Measurements from ENCODE around the gene FOLH1. TPM values are rescaled to one million over a fixed set of nuclear protein-coding genes. Genes with fewer than 3 reads are reported as not detected.
"Not testable (repeated sequence)": the region's sequence is repeated elsewhere in the genome, so short reads cannot be mapped to it uniquely, and the experiment has no call there.

The FOLH1 gene
- total RNA-seq, 1 donor from 2014 or later, result not detected

DNA sequence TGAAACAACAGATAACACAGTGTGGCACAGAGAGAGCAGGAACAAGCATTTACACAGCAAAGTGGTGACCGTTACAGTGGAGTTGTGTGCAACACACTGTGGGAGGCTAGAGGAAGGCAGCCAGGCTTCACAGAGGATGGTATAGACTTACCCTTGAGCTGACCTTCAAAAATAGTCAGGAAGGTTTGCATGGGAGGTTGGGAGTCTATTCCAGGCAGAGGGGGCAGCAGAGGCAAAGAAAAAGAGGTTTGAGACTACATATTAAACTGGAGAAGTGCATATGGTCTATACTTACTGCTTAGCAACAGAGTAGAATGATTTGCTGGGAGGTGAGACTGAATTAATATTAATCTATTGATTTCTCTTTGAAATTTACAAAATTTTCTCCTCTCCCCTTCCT is 22.1 kb upstream of the FOLH1 start:
- H3K9me3 Mint-ChIP-seq (ENCODE audit: low read depth); DNase-seq (ENCODE audit: low spot score, unreplicated experiment); H3K27ac Mint-ChIP-seq; H3K4me1 Mint-ChIP-seq (ENCODE audit: low read depth); H3K36me3 Mint-ChIP-seq (ENCODE audit: insufficient read depth); H3K4me3 Mint-ChIP-seq (ENCODE audit: low read depth); H3K27me3 Mint-ChIP-seq: not testable (repeated sequence)
- TF ChIP-seq, protein P1, sequence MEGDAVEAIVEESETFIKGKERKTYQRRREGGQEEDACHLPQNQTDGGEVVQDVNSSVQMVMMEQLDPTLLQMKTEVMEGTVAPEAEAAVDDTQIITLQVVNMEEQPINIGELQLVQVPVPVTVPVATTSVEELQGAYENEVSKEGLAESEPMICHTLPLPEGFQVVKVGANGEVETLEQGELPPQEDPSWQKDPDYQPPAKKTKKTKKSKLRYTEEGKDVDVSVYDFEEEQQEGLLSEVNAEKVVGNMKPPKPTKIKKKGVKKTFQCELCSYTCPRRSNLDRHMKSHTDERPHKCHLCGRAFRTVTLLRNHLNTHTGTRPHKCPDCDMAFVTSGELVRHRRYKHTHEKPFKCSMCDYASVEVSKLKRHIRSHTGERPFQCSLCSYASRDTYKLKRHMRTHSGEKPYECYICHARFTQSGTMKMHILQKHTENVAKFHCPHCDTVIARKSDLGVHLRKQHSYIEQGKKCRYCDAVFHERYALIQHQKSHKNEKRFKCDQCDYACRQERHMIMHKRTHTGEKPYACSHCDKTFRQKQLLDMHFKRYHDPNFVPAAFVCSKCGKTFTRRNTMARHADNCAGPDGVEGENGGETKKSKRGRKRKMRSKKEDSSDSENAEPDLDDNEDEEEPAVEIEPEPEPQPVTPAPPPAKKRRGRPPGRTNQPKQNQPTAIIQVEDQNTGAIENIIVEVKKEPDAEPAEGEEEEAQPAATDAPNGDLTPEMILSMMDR (IDR thresholded peaks at IDR 0.05; ENCODE audit: unreplicated experiment), result peak; percentile 41

DNA sequence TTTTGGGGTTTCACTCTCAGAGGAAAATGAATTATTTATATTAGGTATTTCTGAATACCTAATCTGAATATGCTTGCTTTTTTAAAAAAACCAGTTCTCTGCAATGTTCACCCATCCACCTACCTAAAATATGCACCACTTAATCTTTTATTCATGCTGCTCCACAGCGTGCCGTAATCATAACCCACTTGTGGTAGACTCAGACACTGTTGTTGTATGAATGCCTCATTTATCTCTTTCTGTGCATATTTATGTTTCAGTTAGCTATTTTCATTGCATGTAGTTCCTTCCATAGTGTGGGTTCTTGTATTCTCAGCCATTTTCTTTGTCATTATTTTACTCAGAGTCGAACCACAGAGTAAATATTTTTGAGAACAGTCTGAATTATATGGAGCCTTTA is 21.6 kb upstream of the FOLH1 start:
- not testable (repeated sequence) for H3K27ac Mint-ChIP-seq; H3K27me3 Mint-ChIP-seq; DNase-seq (ENCODE audit: low spot score, unreplicated experiment); H3K4me1 Mint-ChIP-seq (ENCODE audit: low read depth); H3K36me3 Mint-ChIP-seq (ENCODE audit: insufficient read depth); H3K4me3 Mint-ChIP-seq (ENCODE audit: low read depth); H3K9me3 Mint-ChIP-seq (ENCODE audit: low read depth)

DNA sequence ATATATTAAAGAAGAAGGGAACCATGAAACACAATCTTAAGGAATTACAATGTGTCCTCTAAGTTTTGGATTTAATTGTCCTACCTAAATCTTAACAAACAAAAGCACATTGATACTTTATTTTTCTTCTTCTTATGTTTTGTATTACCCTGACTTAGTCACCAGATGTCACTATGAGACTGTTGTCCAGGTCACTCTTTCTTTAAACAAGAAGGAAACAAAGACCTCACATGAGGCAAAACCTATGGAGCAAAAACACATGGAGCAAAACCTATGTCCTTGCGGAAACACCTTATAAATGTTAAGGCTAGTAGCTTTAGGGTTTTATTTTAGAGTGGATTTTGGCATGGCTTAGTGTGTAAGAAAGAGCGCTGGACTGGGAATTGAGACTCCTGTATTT is 20.7 kb upstream of the FOLH1 start:
- not testable (repeated sequence) for H3K9me3 Mint-ChIP-seq (ENCODE audit: low read depth); H3K27ac Mint-ChIP-seq; H3K27me3 Mint-ChIP-seq

DNA sequence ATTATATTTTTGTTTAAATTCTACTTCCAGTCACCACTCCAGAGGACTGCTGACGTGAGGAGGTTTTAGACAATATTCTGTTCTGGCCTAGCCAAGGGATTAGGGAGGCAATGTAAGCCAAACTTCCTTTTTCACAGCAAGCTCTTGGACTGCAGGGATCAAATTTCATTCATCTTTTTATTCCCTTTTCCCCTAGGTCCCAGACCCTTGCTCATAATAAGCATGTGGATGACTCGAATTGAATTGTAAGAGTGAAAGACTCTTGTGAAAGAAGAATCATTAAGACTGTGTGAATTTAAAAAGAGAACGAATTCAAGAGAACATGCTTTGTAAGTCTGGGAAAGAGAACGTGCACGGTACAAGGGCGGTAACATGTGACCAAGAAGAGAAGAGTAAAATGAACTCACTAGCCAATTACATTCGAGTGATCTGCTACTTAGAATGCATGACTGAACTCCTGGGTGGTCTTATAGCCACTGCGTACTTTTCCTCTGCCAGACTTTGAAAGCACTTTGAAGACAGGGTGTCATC is 16.9 kb upstream of the FOLH1 start:
- not testable (repeated sequence) for H3K27me3 Mint-ChIP-seq

More for the DNA sequence above, 20.7 kb upstream of the FOLH1 start:
- TF ChIP-seq, protein P1 (IDR thresholded peaks at IDR 0.05; ENCODE audit: unreplicated experiment), result peak; percentile 70
- not testable (repeated sequence) for DNase-seq (ENCODE audit: low spot score, unreplicated experiment); H3K4me3 Mint-ChIP-seq (ENCODE audit: low read depth); H3K36me3 Mint-ChIP-seq (ENCODE audit: insufficient read depth); H3K4me1 Mint-ChIP-seq (ENCODE audit: low read depth)

DNA sequence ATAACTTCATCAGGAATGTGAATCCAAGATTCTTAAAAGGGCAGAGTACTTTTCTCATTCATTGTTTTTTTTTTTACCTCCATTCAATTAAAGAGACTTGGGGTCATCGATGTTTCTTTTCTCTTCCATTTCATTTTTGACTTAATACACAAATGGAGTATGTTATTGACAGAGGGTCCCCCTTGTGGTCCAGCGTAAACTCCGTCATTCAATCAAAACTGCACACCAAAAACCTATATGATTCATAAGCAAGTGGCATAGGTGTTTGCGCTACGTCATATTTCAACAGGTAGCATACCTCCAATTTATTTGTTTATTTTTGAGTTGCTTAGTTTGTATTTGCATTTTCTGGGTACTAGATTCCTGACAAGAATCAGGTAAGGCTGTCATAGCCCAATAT is 12.7 kb upstream of the FOLH1 start:
- no peaks in the 10 kb centered on the region for H3K4me1 Mint-ChIP-seq (ENCODE audit: low read depth)
- peaks cover 6% of the 10 kb centered on the region for H3K9me3 Mint-ChIP-seq (ENCODE audit: low read depth)
- TF ChIP-seq, protein P1 (IDR thresholded peaks at IDR 0.05; ENCODE audit: unreplicated experiment), result no peak
- no peak for DNase-seq (ENCODE audit: low spot score, unreplicated experiment)
- no peaks in the 10 kb centered on the region for H3K27me3 Mint-ChIP-seq
- H3K36me3 Mint-ChIP-seq (ENCODE audit: insufficient read depth), result no peaks in the 10 kb centered on the region
- no peak overlapping the region for H3K27ac Mint-ChIP-seq
- no peak overlapping the region for H3K4me3 Mint-ChIP-seq (ENCODE audit: low read depth)

More for the DNA sequence above, 16.9 kb upstream of the FOLH1 start:
- not testable (repeated sequence) for H3K36me3 Mint-ChIP-seq (ENCODE audit: insufficient read depth); DNase-seq (ENCODE audit: low spot score, unreplicated experiment); H3K4me1 Mint-ChIP-seq (ENCODE audit: low read depth); H3K4me3 Mint-ChIP-seq (ENCODE audit: low read depth); H3K27ac Mint-ChIP-seq; H3K9me3 Mint-ChIP-seq (ENCODE audit: low read depth)

DNA sequence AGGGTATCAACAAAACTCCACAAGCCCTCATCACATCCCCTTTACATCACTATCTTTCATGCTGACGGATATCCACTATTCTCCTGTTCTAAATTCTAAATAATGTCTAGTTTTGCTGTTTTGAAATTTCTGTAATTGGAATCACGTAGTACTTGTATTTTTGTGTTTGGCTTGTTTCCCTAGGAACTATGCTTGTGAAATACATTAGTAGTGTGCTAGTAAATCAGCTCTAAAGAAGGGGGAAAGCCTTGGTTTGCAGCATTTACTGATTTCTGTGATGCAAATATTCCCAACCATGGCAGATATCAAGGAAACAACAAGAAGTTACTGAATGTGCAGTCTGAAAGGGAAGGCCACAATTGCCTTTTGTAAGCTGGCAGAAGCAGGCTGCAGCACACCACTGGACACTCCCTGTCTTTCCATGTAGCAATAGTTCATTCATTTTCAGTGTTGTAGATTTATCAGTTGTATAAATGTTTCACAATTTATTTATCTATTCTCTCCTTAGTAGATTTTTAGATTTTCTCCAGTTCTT is 4.7 kb upstream of the FOLH1 start:
- TF ChIP-seq, protein P1 (IDR thresholded peaks at IDR 0.05; ENCODE audit: unreplicated experiment), result no peak
- no peak overlapping the region for H3K27ac Mint-ChIP-seq
- no peaks in the 10 kb centered on the region for H3K4me1 Mint-ChIP-seq (ENCODE audit: low read depth)
- no peaks in the 10 kb centered on the region for H3K27me3 Mint-ChIP-seq
- H3K36me3 Mint-ChIP-seq (ENCODE audit: insufficient read depth), result no peaks in the 10 kb centered on the region
- peaks cover 13% of the 10 kb centered on the region for H3K9me3 Mint-ChIP-seq (ENCODE audit: low read depth)
- no peak for DNase-seq (ENCODE audit: low spot score, unreplicated experiment)
- H3K4me3 Mint-ChIP-seq (ENCODE audit: low read depth), result no peak overlapping the region

DNA sequence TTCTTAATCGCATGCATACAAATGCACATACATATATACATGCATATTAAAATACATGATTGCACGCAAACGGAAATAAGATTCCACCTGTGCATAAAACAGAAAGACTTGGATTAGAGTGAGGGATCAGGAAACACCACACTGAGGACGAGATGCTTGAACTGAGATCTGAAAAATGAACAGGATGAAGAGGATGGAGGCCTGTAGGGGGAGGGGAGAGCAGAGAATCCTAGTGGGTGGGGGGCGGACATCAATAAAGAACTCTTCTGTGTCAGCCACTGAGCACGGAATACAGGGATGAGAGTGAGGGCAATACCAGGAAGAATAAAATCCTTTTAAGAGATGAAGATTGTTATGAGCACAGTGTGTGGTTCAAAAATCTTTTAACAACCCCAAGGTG is 1.4 kb downstream of the FOLH1 start:
- not testable (repeated sequence) for DNase-seq (ENCODE audit: low spot score, unreplicated experiment); H3K27ac Mint-ChIP-seq; H3K4me3 Mint-ChIP-seq (ENCODE audit: low read depth); H3K27me3 Mint-ChIP-seq; H3K36me3 Mint-ChIP-seq (ENCODE audit: insufficient read depth); H3K4me1 Mint-ChIP-seq (ENCODE audit: low read depth)
- peaks cover 11% of the 10 kb centered on the region for H3K9me3 Mint-ChIP-seq (ENCODE audit: low read depth)
